IMR-90 (cell line): ENCODE results near the gene UGT2B7. TPM values are rescaled to one million over a fixed set of nuclear protein-coding genes. Genes with fewer than 3 reads are reported as not detected.

Experiments
- ATAC-seq: fragments of 200-7000 bp; cut with Tn5 transposase; 2 replicates; pipeline ENCODE4 v1.9.1; 2020; ENCODE audit warnings: low read depth, mild to moderate bottlenecking, moderate library complexity
- BruUV-seq: library from RNA; stranded (reverse); fragments of 400-500 nt; replicated peaks from 2 replicates; lab custom pipeline; 2021; lab: Mats Ljungman, UMichigan
- CTCF ChIA-PET: fragments of 300-600 bp; formaldehyde crosslinking; extraction: SDS; loops from one replicate; lab custom pipeline; 2021; ENCODE audit warnings: antibody characterized with exemption; lab: Yijun Ruan, JAX
- POLR2A ChIA-PET: fragments of 300-600 bp; sonication (Branson Sonifier 250); formaldehyde crosslinking; loops from one replicate; lab custom pipeline; 2022; ENCODE audit warnings: antibody characterized with exemption; ENCODE audit not compliant: unreplicated experiment; lab: Charles Lee
- DNase-seq: peaks from one replicate; pipeline ENCODE4 v3.0.0; 2013
- H2AFZ ChIP-seq: replicated peaks from 2 replicates; pipeline ENCODE3; 2013; ENCODE audit warnings: low read length, mild to moderate bottlenecking; ENCODE audit not compliant: poor library complexity
- H2AK5ac ChIP-seq: 2 replicates; pipeline ENCODE4 v1.6.1; 2013; ENCODE audit warnings: low read depth, low read length, inconsistent platforms
- H2AK9ac ChIP-seq: replicated peaks from 2 replicates; pipeline ENCODE3; 2013; ENCODE audit warnings: mild to moderate bottlenecking, low read depth, low read length, moderate library complexity; ENCODE audit not compliant: poor library complexity
- H2BK120ac ChIP-seq: 2 replicates; pipeline ENCODE4 v1.6.1; 2013; ENCODE audit warnings: low read depth, low read length, inconsistent platforms
- H2BK15ac ChIP-seq: 3 replicates; pipeline ENCODE4 v1.6.1; 2013; ENCODE audit warnings: low read depth, low read length, inconsistent platforms
- H2BK20ac ChIP-seq: 2 replicates; pipeline ENCODE4 v1.6.1; 2013; ENCODE audit warnings: low read depth, mild to moderate bottlenecking, inconsistent platforms, low read length, moderate library complexity
- H2BK5ac ChIP-seq: 2 replicates; pipeline ENCODE4 v1.6.1; 2013; ENCODE audit warnings: mild to moderate bottlenecking, low read depth, low read length, inconsistent platforms; ENCODE audit not compliant: poor library complexity, severe bottlenecking
- H3K14ac ChIP-seq: replicated peaks from 2 replicates; pipeline ENCODE4 v1.6.1; 2013; ENCODE audit warnings: low read depth, low read length, inconsistent platforms
- H3K18ac ChIP-seq: 2 replicates; pipeline ENCODE4 v1.6.1; 2013; ENCODE audit warnings: low read depth, low read length, control low read depth
- H3K23ac ChIP-seq: 2 replicates; pipeline ENCODE4 v1.6.1; 2013; ENCODE audit warnings: low read depth, low read length, inconsistent platforms
- H3K27ac ChIP-seq: 2 replicates; pipeline ENCODE4 v1.5.1; 2013; ENCODE audit warnings: mild to moderate bottlenecking, control low read depth, low read length; ENCODE audit not compliant: insufficient read depth
- H3K27me3 ChIP-seq: 2 replicates; pipeline ENCODE4 v1.6.1; 2013; ENCODE audit warnings: low read length; ENCODE audit not compliant: control insufficient read depth, insufficient read depth
- H3K36me3 ChIP-seq: 2 replicates; pipeline ENCODE4 v1.6.1; 2013; ENCODE audit warnings: low read length, mixed read lengths; ENCODE audit not compliant: control insufficient read depth, insufficient read depth
- H3K4ac ChIP-seq: 2 replicates; pipeline ENCODE4 v1.6.1; 2013; ENCODE audit warnings: low read depth, low read length, inconsistent platforms
- H3K4me1 ChIP-seq: 2 replicates; pipeline ENCODE4 v1.6.1; 2013; ENCODE audit warnings: low read length, mixed read lengths; ENCODE audit not compliant: control insufficient read depth, insufficient read depth
- H3K4me2 ChIP-seq: 2 replicates; pipeline ENCODE4 v1.6.1; 2013; ENCODE audit warnings: low read depth, mild to moderate bottlenecking, control low read depth, low read length, moderate library complexity
- H3K4me3 ChIP-seq: 2 replicates; pipeline ENCODE4 v1.5.1; 2013; ENCODE audit warnings: low read depth, mild to moderate bottlenecking, control low read depth, low read length, moderate library complexity; ENCODE audit not compliant: insufficient read depth
- H3K56ac ChIP-seq: 2 replicates; pipeline ENCODE4 v1.6.1; 2013; ENCODE audit warnings: low read length, inconsistent platforms; ENCODE audit not compliant: insufficient read depth; ENCODE audit errors: extremely low read depth
- H3K79me1 ChIP-seq, 2 experiments: 2 replicates each; pipeline ENCODE4 v1.6.1; 2013; ENCODE audit warnings: low read length in 2 of 2, inconsistent platforms in 1 of 2, low read depth in 1 of 2
- H3K9ac ChIP-seq: 2 replicates; pipeline ENCODE4 v1.6.1; 2013; ENCODE audit warnings: low read depth, low read length, control low read depth
- H3K9me1 ChIP-seq: 2 replicates; pipeline ENCODE4 v1.6.1; 2013; ENCODE audit warnings: low read length, inconsistent platforms; ENCODE audit not compliant: insufficient read depth
- H3K9me3 ChIP-seq: 2 replicates; pipeline ENCODE4 v1.6.1; 2013; ENCODE audit warnings: low read length; ENCODE audit not compliant: control insufficient read depth, insufficient read depth
- H4K20me1 ChIP-seq: 2 replicates; pipeline ENCODE4 v1.6.1; 2013; ENCODE audit warnings: low read length, inconsistent platforms; ENCODE audit not compliant: insufficient read depth
- H4K5ac ChIP-seq: 2 replicates; pipeline ENCODE4 v1.6.1; 2013; ENCODE audit warnings: mild to moderate bottlenecking, low read depth, low read length, control low read depth
- H4K8ac ChIP-seq, 2 experiments: 2 replicates each; pipeline ENCODE4 v1.6.1; 2013; ENCODE audit warnings: low read depth in 2 of 2, low read length in 2 of 2, control low read depth in 1 of 2, inconsistent platforms in 1 of 2
- H4K91ac ChIP-seq: 2 replicates; pipeline ENCODE4 v1.6.1; 2013; ENCODE audit warnings: low read depth, low read length, inconsistent platforms; ENCODE audit not compliant: insufficient read depth
- BHLHE40 ChIP-seq: fragments of 150-350 bp; IDR thresholded peaks from 2 replicates; pipeline ENCODE4 v1.6.1; 2016; ENCODE audit warnings: mild to moderate bottlenecking, low read depth, low read length
- CEBPB ChIP-seq: IDR thresholded peaks from 2 replicates; pipeline ENCODE4 v1.6.1; 2012; ENCODE audit warnings: low read depth, low read length, improper control_type of control experiment
- CTCF ChIP-seq: conservative IDR thresholded peaks from 2 replicates; pipeline ENCODE4 v1.5.1; 2012; ENCODE audit warnings: mild to moderate bottlenecking, low read depth, low read length, improper control_type of control experiment
- FOS ChIP-seq: fragments of 150-350 bp; IDR thresholded peaks from 2 replicates; pipeline ENCODE4 v1.6.1; 2016; ENCODE audit warnings: low read depth, low read length
- MAZ ChIP-seq: IDR thresholded peaks from 2 replicates; pipeline ENCODE4 v1.6.1; 2012; ENCODE audit warnings: low read depth, mild to moderate bottlenecking, low read length, improper control_type of control experiment, moderate library complexity, borderline replicate concordance
- MXI1 ChIP-seq: IDR thresholded peaks from 2 replicates; pipeline ENCODE4 v1.6.1; 2012; ENCODE audit warnings: low read depth, mild to moderate bottlenecking, low read length, moderate library complexity, borderline replicate concordance
- NFE2L2 ChIP-seq: fragments of 150-350 bp; IDR thresholded peaks from 2 replicates; pipeline ENCODE4 v1.6.1; 2016; ENCODE audit warnings: low read depth, mild to moderate bottlenecking, low read length
- RAD21 ChIP-seq: IDR thresholded peaks from 2 replicates; pipeline ENCODE4 v1.6.1; 2012; ENCODE audit warnings: low read length, improper control_type of control experiment
- RCOR1 ChIP-seq: IDR thresholded peaks from 2 replicates; pipeline ENCODE4 v1.6.1; 2012; ENCODE audit warnings: mild to moderate bottlenecking, low read length, improper control_type of control experiment; ENCODE audit not compliant: insufficient replicate concordance
- WGBS, 2 experiments: methylation state at CpG; one replicate each; pipeline versions ENCODE4 v1.1.5 to v1.1.7; 2013; ENCODE audit warnings: missing lambda C conversion rate in 2 of 2; ENCODE audit not compliant: insufficient read length in 1 of 2; ENCODE audit errors: extremely low coverage in 2 of 2; 5-methylcytosine and 5-hydroxymethylcytosine counted together
- dilution Hi-C: fragments of 300-500 bp; cut with HindIII; formaldehyde crosslinking; loops from one replicate; pipeline ENCODE4 v1.14.3; 2018; ENCODE audit warnings: low sequenced_read_pairs; ENCODE audit not compliant: unreplicated experiment
- in situ Hi-C: fragments of 300-500 bp; cut with MboI; formaldehyde crosslinking; loops from 3 replicates; pipeline ENCODE4 v1.14.3; 2019; ENCODE audit warnings: low sequenced_read_pairs, inconsistent platforms, mixed read lengths
- intact Hi-C: fragments of 100-400 bp; cut with micrococcal nuclease; formaldehyde crosslinking; loops from 2 replicates; pipeline ENCODE4 v1.10.0; 2022
- polyA plus RNA-seq, 3 experiments: library from polyadenylated mRNA; depleted of rRNA; stranded (reverse); fragments of >200 nt; gene quantifications; 2 replicates each; pipeline ENCODE4 v1.2.3, GENCODE V29; 2012; ENCODE audit warnings: low replicate concordance in 1 of 3
- total RNA-seq: library from RNA; depleted of rRNA; stranded (reverse); fragments of >200 nt; gene quantifications from 2 replicates; pipeline ENCODE4 v1.2.3, GENCODE V29; 2012

UGT2B7 gene
- total and polyA plus RNA-seq, 2 of the 4 experiments (the other 2 are of a cell fraction), result 0.10 TPM; not detected in 1

DNA sequence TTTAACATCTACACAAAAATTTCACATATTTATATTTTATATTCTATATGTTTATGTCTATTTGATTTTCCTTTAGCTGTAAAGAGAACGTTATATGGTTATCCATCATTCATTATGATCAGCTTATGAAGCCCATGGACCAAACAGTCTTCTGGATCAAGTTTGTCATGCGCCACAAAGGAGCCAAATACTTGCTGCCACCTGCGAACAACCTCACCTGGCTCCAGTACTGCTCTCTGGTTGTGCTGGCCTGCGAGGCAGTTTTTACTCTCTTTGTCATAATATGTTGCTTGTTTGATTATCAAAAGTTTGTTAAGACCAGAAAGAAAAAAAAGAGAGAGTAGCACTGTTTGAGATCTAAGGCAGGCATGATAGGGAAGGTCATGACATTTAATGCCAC is 38.2 kb downstream of the UGT2B7 start:
- no peak for DNase-seq
- Histone ChIP-seq H2BK120ac (no peak overlapping the region), H3K56ac (no peak overlapping the region), H2BK20ac (no peak overlapping the region), H3K36me3 (no peaks in the 10 kb centered on the region), H3K27me3 (no peaks in the 10 kb centered on the region), H3K9ac (no peak overlapping the region), H3K14ac (no peak overlapping the region), H3K9me1 (no peaks in the 10 kb centered on the region), H2AFZ (no peak overlapping the region), H3K79me1 (no peaks in the 10 kb centered on the region), H2AK9ac (no peak overlapping the region), H3K23ac (no peak overlapping the region), H3K4me2 (no peak overlapping the region), H4K20me1 (no peaks in the 10 kb centered on the region), H3K9me3 (no peaks in the 10 kb centered on the region), H2AK5ac (no peak overlapping the region), H3K4me3 (no peak overlapping the region), H4K91ac (no peak overlapping the region), H4K8ac (no peak overlapping the region), H3K27ac (no peak overlapping the region), H3K18ac (no peak overlapping the region), H2BK15ac (no peak overlapping the region), H3K4me1 (no peaks in the 10 kb centered on the region), H3K4ac (no peak overlapping the region), H4K5ac (no peak overlapping the region), H2BK5ac (no peak overlapping the region)
- ATAC-seq, result no peak
- POLR2A ChIA-PET, result no interaction called here
- intact Hi-C loops, result no loop called here
- TF ChIP-seq BHLHE40, result no peak
- no peak for TF ChIP-seq NFE2L2
- TF ChIP-seq RCOR1, result no peak
- TF ChIP-seq CEBPB, result no peak
- no peak for TF ChIP-seq FOS
- TF ChIP-seq CTCF, result no peak
- TF ChIP-seq RAD21, result no peak
- no peak for TF ChIP-seq MXI1
- TF ChIP-seq MAZ, result no peak
- in situ Hi-C loops, result loop anchor here (25.0 kb wide), 1 partner anchor 497 kb away; no protein-coding TSS in a partner anchor
- no TSS peak for BruUV-seq
- WGBS, 2 experiments, result no CpG with 5 or more reads among the region's 4 CpGs
- dilution Hi-C loops, result no loop called here
- CTCF ChIA-PET, result no interaction called here
